ENCODE results near the gene HLA-DQA1.

DNA sequence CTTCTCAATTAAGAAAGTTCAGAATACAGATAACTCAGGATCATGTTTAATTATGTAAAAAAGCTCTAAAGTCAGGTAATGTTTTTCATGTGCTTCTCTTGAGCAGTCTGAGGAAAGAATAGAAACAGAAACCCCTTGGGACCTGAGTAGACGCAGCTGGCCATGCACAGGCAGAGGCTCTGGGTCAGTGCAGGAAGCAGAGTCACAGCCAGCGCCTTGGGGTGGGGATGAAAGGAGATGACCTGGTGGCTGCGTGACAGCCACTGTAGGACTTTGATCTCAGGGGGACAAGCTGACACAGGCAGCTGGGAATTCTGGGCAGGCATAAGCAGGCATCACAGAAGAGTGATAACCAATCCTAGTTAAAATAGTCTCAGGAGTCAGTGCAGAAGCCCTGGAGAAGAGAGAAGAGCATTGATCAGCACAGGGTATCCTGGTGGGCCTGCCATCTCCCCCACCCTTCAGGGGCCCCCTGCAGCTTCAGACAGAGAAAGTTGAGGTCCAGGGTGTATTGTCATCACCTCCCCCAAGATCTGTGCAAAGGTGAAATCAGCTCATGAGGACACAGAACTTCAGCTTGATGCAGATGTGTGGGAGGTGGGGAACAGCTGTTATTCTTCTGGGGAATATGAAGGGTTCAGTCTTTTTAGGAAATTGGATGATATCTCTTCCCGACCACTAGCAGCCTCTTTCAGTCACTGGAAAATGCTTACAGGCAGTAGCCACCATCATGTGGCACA, 22.8 kb downstream of the HLA-DQA1 start:
- TF ChIP-seq, protein P1, sequence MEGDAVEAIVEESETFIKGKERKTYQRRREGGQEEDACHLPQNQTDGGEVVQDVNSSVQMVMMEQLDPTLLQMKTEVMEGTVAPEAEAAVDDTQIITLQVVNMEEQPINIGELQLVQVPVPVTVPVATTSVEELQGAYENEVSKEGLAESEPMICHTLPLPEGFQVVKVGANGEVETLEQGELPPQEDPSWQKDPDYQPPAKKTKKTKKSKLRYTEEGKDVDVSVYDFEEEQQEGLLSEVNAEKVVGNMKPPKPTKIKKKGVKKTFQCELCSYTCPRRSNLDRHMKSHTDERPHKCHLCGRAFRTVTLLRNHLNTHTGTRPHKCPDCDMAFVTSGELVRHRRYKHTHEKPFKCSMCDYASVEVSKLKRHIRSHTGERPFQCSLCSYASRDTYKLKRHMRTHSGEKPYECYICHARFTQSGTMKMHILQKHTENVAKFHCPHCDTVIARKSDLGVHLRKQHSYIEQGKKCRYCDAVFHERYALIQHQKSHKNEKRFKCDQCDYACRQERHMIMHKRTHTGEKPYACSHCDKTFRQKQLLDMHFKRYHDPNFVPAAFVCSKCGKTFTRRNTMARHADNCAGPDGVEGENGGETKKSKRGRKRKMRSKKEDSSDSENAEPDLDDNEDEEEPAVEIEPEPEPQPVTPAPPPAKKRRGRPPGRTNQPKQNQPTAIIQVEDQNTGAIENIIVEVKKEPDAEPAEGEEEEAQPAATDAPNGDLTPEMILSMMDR (IDR thresholded peaks at IDR 0.05): no peak
- no peak for TF ChIP-seq POLR2A (IDR thresholded peaks at IDR 0.05)
